Measurements from ENCODE around the gene CEP152. TPM values are rescaled to one million over a fixed set of nuclear protein-coding genes. Genes with fewer than 3 reads are reported as not detected.

Gene CEP152
- total and polyA plus RNA-seq, 2 experiments from 2014 or later: 2.7 to 5.6 TPM

GRCh38 chr15:48806151-48806550 is 4.7 kb downstream of the CEP152 start:
- Histone ChIP-seq H3K4me1 (ENCODE audit: low read depth) (no peaks in the 10 kb centered on the region), H3K4me3 (no peak overlapping the region), H3K27me3 (no peaks in the 10 kb centered on the region), H3K36me3 (no peaks in the 10 kb centered on the region), H3K9me3 (ENCODE audit: low read depth) (no peaks in the 10 kb centered on the region), H3K27ac (no peak overlapping the region)
- DNase-seq (ENCODE audit: low read depth in 1 of 2, low spot score in 1 of 2): peak in 1 of 2 donors; percentile 56
- TF ChIP-seq CTCF (IDR thresholded peaks at IDR 0.05; ENCODE audit: low read depth, low read length): no peak

DNA sequence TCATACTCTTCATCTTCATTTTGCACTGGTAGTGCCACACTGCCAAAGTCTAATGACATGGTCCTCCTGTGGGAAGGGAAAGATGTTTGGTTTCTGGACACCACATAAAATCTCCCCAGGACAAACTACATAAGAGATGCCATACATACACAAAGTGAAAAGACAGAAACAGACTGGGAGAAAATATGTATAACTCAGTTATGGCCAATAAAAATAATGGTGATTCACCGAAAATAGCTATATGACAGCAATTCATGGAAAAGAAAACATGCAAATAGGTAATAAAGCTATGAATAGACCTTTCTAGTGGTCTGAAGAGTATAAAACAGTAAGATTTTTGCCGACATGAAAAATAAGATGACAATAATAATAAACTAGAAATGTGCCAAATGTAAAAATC is 5.3 kb downstream of the CEP152 start:
- Histone ChIP-seq H3K27me3 (no peaks in the 10 kb centered on the region), H3K9me3 (ENCODE audit: low read depth) (no peaks in the 10 kb centered on the region), H3K4me3 (no peak overlapping the region), H3K4me1 (ENCODE audit: low read depth) (no peaks in the 10 kb centered on the region), H3K27ac (no peak overlapping the region), H3K36me3 (no peaks in the 10 kb centered on the region)
- no peak for DNase-seq (ENCODE audit: low read depth in 1 of 2, low spot score in 1 of 2)
- no peak for TF ChIP-seq CTCF (IDR thresholded peaks at IDR 0.05; ENCODE audit: low read depth, low read length)

DNA sequence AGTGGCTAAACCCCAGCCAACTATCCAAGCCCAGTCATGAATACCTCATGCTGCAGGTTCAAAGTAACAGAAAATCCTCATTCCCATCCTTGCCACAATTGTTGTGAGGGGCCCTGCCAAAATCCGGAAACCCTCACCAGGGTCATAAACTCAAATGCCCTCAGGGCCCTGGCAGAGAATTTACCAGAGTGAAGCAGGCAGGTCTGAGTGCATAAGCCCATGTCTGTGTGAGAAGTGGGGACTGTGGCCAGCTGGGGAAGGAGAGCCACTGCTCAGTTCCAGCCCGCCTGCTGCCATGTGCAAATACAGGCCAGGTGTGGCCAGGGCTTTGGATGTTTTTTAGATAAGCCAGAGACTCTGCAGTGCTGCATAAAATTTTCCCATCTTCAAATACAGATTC is 7.0 kb downstream of the CEP152 start:
- TF ChIP-seq CTCF (IDR thresholded peaks at IDR 0.05; ENCODE audit: low read depth, low read length): no peak
- H3K4me3 ChIP-seq: no peak overlapping the region
- no peaks in the 10 kb centered on the region for H3K9me3 ChIP-seq (ENCODE audit: low read depth)
- no peaks in the 10 kb centered on the region for H3K27me3 ChIP-seq
- no peak for DNase-seq (ENCODE audit: low read depth in 1 of 2, low spot score in 1 of 2)
- H3K36me3 ChIP-seq: no peaks in the 10 kb centered on the region
- H3K4me1 ChIP-seq (ENCODE audit: low read depth): no peaks in the 10 kb centered on the region
- H3K27ac ChIP-seq: no peak overlapping the region

GRCh38 chr15:48802867-48803266 is 8.0 kb downstream of the CEP152 start:
- no peaks in the 10 kb centered on the region for H3K4me1 ChIP-seq (ENCODE audit: low read depth)
- no peaks in the 10 kb centered on the region for H3K27me3 ChIP-seq
- no peak overlapping the region for H3K4me3 ChIP-seq
- H3K36me3 ChIP-seq: no peaks in the 10 kb centered on the region
- peak in 1 of 2 donors; percentile 82 for DNase-seq (ENCODE audit: low read depth in 1 of 2, low spot score in 1 of 2)
- no peak overlapping the region for H3K27ac ChIP-seq
- H3K9me3 ChIP-seq (ENCODE audit: low read depth): no peaks in the 10 kb centered on the region
- TF ChIP-seq CTCF (IDR thresholded peaks at IDR 0.05; ENCODE audit: low read depth, low read length): no peak

- H3K9me3 ChIP-seq (ENCODE audit: low read depth): no peaks in the 10 kb centered on the region
- no peaks in the 10 kb centered on the region for H3K27me3 ChIP-seq
- H3K4me3 ChIP-seq: no peak overlapping the region
- no peaks in the 10 kb centered on the region for H3K36me3 ChIP-seq
- TF ChIP-seq CTCF (IDR thresholded peaks at IDR 0.05; ENCODE audit: low read depth, low read length): no peak
- DNase-seq (ENCODE audit: low read depth in 1 of 2, low spot score in 1 of 2): no peak
- H3K4me1 ChIP-seq (ENCODE audit: low read depth): no peaks in the 10 kb centered on the region
- H3K27ac ChIP-seq: no peak overlapping the region
These were observed 8.6 kb downstream of the CEP152 start for GRCh38 chr15:48802257-48802656.
